HCT116 (cell line): Measurements from ENCODE around the gene ADAD2. TPM values are rescaled to one million over a fixed set of nuclear protein-coding genes. Genes with fewer than 3 reads are reported as not detected.

Source experiments
- ATAC-seq: fragments of 200-7000 bp; cut with Tn5 transposase; 2 replicates; pipeline ENCODE4 v1.9.1; 2020; ENCODE audit warnings: mild to moderate bottlenecking, moderate library complexity
- BruUV-seq: library from RNA; stranded (reverse); fragments of 400-500 nt; replicated peaks from 2 replicates; lab custom pipeline; 2021; lab: Mats Ljungman, UMichigan
- CTCF ChIA-PET: fragments of 300-600 bp; sonication (Branson Sonifier 250); formaldehyde crosslinking; loops from one replicate; lab custom pipeline; 2021; ENCODE audit warnings: antibody characterized with exemption; lab: Charles Lee
- POLR2A ChIA-PET: fragments of 300-600, 350-600 bp; sonication (Branson Sonifier 250); formaldehyde crosslinking; loops from one replicate; lab custom pipeline; 2021; ENCODE audit warnings: antibody characterized with exemption; lab: Charles Lee
- RAD21 ChIA-PET, 2 experiments: fragments of 300-600 bp; sonication (Branson Sonifier 250); formaldehyde crosslinking; loops; one replicate each; lab custom pipeline; 2023; ENCODE audit warnings: low total read pairs in 2 of 2; ENCODE audit not compliant: uncharacterized antibody in 2 of 2, unreplicated experiment in 2 of 2, low non-redundant PET in 1 of 2; lab: Charles Lee
- DNase-seq: peaks from one replicate; pipeline ENCODE4 v3.0.0-alpha.2; 2010; ENCODE audit warnings: low read depth, low spot score
- H2AFZ ChIP-seq: fragments of 200-600 bp; shearing (Covaris generic), sonication (generic); 2 replicates; pipeline ENCODE4 v1.6.1; 2017; ENCODE audit warnings: low read depth, mixed run types, mixed read lengths, antibody characterized with exemption, low read length; ENCODE audit not compliant: poor library complexity, severe bottlenecking
- H3K27ac ChIP-seq: 2 replicates; pipeline ENCODE4 v1.5.1; 2012; ENCODE audit warnings: low read depth, low read length
- H3K27me3 ChIP-seq: fragments of 200-600 bp; sonication (generic); 2 replicates; pipeline ENCODE4 v1.6.1; 2016; ENCODE audit warnings: mixed run types, low read length, mixed read lengths; ENCODE audit not compliant: insufficient read depth
- H3K36me3 ChIP-seq, 2 experiments: fragments of 200-500 bp in 1 of 2; fragments of 200-600 bp in 1 of 2; sonication (Bioruptor generic) in 1 of 2; sonication (generic) in 1 of 2; 2 replicates each; pipeline versions ENCODE4 v1.5.1 to v1.6.1; 2014 to 2016; ENCODE audit warnings: low read length in 2 of 2, inconsistent platforms in 1 of 2, mixed read lengths in 1 of 2, mixed run types in 1 of 2; ENCODE audit not compliant: insufficient read depth in 2 of 2, control insufficient read depth in 1 of 2
- H3K4me1 ChIP-seq, 2 experiments: fragments of 200-600 bp in 1 of 2; sonication (generic) in 1 of 2; 2 replicates each; pipeline versions ENCODE4 v1.5.1 to v1.6.1; 2012 to 2017; ENCODE audit warnings: low read length in 2 of 2, inconsistent platforms in 1 of 2, mild to moderate bottlenecking in 1 of 2, mixed read lengths in 1 of 2, mixed run types in 1 of 2, moderate library complexity in 1 of 2; ENCODE audit not compliant: insufficient read depth in 2 of 2, control insufficient read depth in 1 of 2
- H3K4me2 ChIP-seq: fragments of 200-600 bp; sonication (generic); 2 replicates; pipeline ENCODE4 v1.6.1; 2017; ENCODE audit warnings: mixed run types, low read length, mixed read lengths
- H3K4me3 ChIP-seq, 2 experiments: fragments of 200-600 bp in 1 of 2; sonication (generic) in 1 of 2; replicated peaks in 1 of 2; 2 replicates each; pipeline ENCODE4 v1.5.1; 2011 to 2016; ENCODE audit warnings: low read length in 2 of 2, control low read depth in 1 of 2, low read depth in 1 of 2, mild to moderate bottlenecking in 1 of 2, mixed read lengths in 1 of 2, mixed run types in 1 of 2
- H3K79me2 ChIP-seq: fragments of 200-600 bp; sonication (generic); 2 replicates; pipeline ENCODE4 v1.6.1; 2017; ENCODE audit warnings: mild to moderate bottlenecking, mixed run types, low read length, moderate library complexity, mixed read lengths; ENCODE audit not compliant: insufficient read depth
- H3K9ac ChIP-seq: fragments of 200-600 bp; sonication (generic); 2 replicates; pipeline ENCODE4 v1.6.1; 2016; ENCODE audit warnings: low read length, mixed read lengths
- H3K9me2 ChIP-seq: fragments of 200-600 bp; sonication (generic), shearing (Covaris generic); 2 replicates; pipeline ENCODE4 v1.6.1; 2017; ENCODE audit warnings: mixed run types, mild to moderate bottlenecking, moderate library complexity; ENCODE audit not compliant: insufficient read depth
- H3K9me3 ChIP-seq, 2 experiments: fragments of 200-500 bp in 1 of 2; fragments of 200-600 bp in 1 of 2; sonication (Bioruptor generic) in 1 of 2; sonication (generic) in 1 of 2; 2 replicates each; pipeline ENCODE4 v1.6.1; 2014 to 2017; ENCODE audit warnings: low read length in 2 of 2, mixed read lengths in 2 of 2, inconsistent platforms in 1 of 2, low read depth in 1 of 2, mild to moderate bottlenecking in 1 of 2, mixed run types in 1 of 2, moderate library complexity in 1 of 2; ENCODE audit not compliant: control insufficient read depth in 1 of 2, insufficient read depth in 1 of 2
- H4K20me1 ChIP-seq: fragments of 200-600 bp; sonication (generic), shearing (Covaris generic); 2 replicates; pipeline ENCODE4 v1.6.1; 2017; ENCODE audit warnings: mixed run types, mild to moderate bottlenecking, moderate library complexity; ENCODE audit not compliant: insufficient read depth
- CBX3 ChIP-seq: IDR thresholded peaks from 2 replicates; pipeline ENCODE4 v1.6.1; 2012; ENCODE audit warnings: low read depth
- CEBPB ChIP-seq: IDR thresholded peaks from 2 replicates; pipeline ENCODE4 v1.6.1; 2012; ENCODE audit warnings: low read depth
- EGR1 ChIP-seq: IDR thresholded peaks from 2 replicates; pipeline ENCODE4 v1.6.1; 2012; ENCODE audit warnings: low read depth
- ELF1 ChIP-seq: IDR thresholded peaks from 2 replicates; pipeline ENCODE4 v1.6.1; 2012; ENCODE audit warnings: low read depth, borderline replicate concordance
- EZH2 ChIP-seq: fragments of 200-600 bp; sonication (generic); IDR thresholded peaks from 2 replicates; pipeline ENCODE4 v1.6.1; 2017; ENCODE audit warnings: antibody characterized with exemption, mixed run types
- EZH2phosphoT487 ChIP-seq: fragments of 200-600 bp; IDR thresholded peaks from 2 replicates; pipeline ENCODE4 v1.6.1; 2018; ENCODE audit warnings: antibody characterized with exemption, borderline replicate concordance
- POLR2AphosphoS5 ChIP-seq: IDR thresholded peaks from 2 replicates; pipeline ENCODE4 v1.6.1; 2011; ENCODE audit warnings: mild to moderate bottlenecking, low read depth, low read length, moderate library complexity
- RAD21 ChIP-seq: IDR thresholded peaks from 2 replicates; pipeline ENCODE4 v1.6.1; 2012; ENCODE audit warnings: low read depth, mild to moderate bottlenecking
- REST ChIP-seq: IDR thresholded peaks from 2 replicates; pipeline ENCODE4 v1.6.1; 2012; ENCODE audit warnings: low read depth
- SIN3A ChIP-seq: IDR thresholded peaks from 2 replicates; pipeline ENCODE4 v1.6.1; 2012; ENCODE audit warnings: low read depth
- SP1 ChIP-seq: IDR thresholded peaks from 2 replicates; pipeline ENCODE4 v1.6.1; 2012; ENCODE audit warnings: low read depth
- SRF ChIP-seq: IDR thresholded peaks from 2 replicates; pipeline ENCODE4 v1.6.1; 2012; ENCODE audit warnings: low read depth
- ZFX ChIP-seq: fragments of 450-650 bp; IDR thresholded peaks from 2 replicates; pipeline ENCODE4 v1.6.1; 2017
- intact Hi-C: fragments of 100-400 bp; cut with micrococcal nuclease; formaldehyde crosslinking; loops from 2 replicates; pipeline ENCODE4 v1.10.0; 2022
- total RNA-seq: library from RNA; stranded (reverse); gene quantifications from one replicate; pipeline ENCODE4 v1.2.1, GENCODE V29; 2021; ENCODE audit not compliant: unreplicated experiment
- TF ChIP-seq, protein P1 (sequence below), 3 experiments: fragments of 200-600 bp in 1 of 3; sonication (generic) in 1 of 3; IDR thresholded peaks in 2 of 3; conservative IDR thresholded peaks in 1 of 3; 2 replicates each; pipeline ENCODE4 v1.5.1; 2012 to 2017; ENCODE audit warnings: low read depth in 2 of 3, low read length in 2 of 3, antibody characterized with exemption in 1 of 3, borderline replicate concordance in 1 of 3, control low read depth in 1 of 3, mild to moderate bottlenecking in 1 of 3, mixed read lengths in 1 of 3, mixed run types in 1 of 3, moderate library complexity in 1 of 3; ENCODE audit not compliant: insufficient read depth in 1 of 3

Gene ADAD2
- total RNA-seq, 1 experiment from 2014 or later: not detected

GRCh38 chr16:84218176-84218823 is 27.3 kb downstream of the ADAD2 start:
- no peak for DNase-seq
- ChIA-PET CTCF (no interaction called here), POLR2A (no interaction called here), RAD21 (no interaction called here)
- no TSS peak for BruUV-seq
- TF ChIP-seq EGR1: no peak
- TF ChIP-seq RAD21: no peak
- no peaks in the 10 kb centered on the region for H3K27me3 ChIP-seq
- H4K20me1 ChIP-seq: no peaks in the 10 kb centered on the region
- no peak for ATAC-seq
- no peak overlapping the region for H2AFZ ChIP-seq
- H3K27ac ChIP-seq: no peak overlapping the region
- H3K9ac ChIP-seq: no peak overlapping the region
- H3K4me3 ChIP-seq: no peak overlapping the region
- no peak overlapping the region for H3K4me2 ChIP-seq
- no peaks in the 10 kb centered on the region for H3K9me2 ChIP-seq
- H3K36me3 ChIP-seq: no peaks in the 10 kb centered on the region
- H3K4me1 ChIP-seq: peaks cover 1 to 6% of the 10 kb centered on the region in 2 experiments; a peak in 3 of 4 replicates
- no peaks in the 10 kb centered on the region for H3K79me2 ChIP-seq
- no peaks in the 10 kb centered on the region for H3K9me3 ChIP-seq
- intact Hi-C loops: no loop called here

GRCh38 chr16:84218956-84219355 is 28.0 kb downstream of the ADAD2 start:
- Histone ChIP-seq H3K79me2 (no peaks in the 10 kb centered on the region), H2AFZ (no peak overlapping the region), H4K20me1 (no peaks in the 10 kb centered on the region), H3K9me2 (no peaks in the 10 kb centered on the region), H3K4me2 (no peak overlapping the region), H3K9me3 (no peaks in the 10 kb centered on the region), H3K9ac (no peak overlapping the region), H3K4me3 (no peak overlapping the region), H3K27me3 (no peaks in the 10 kb centered on the region), H3K4me1 (peaks cover 7 to 13% of the 10 kb centered on the region in 2 experiments; a peak in 3 of 4 replicates), H3K27ac (no peak overlapping the region), H3K36me3 (no peaks in the 10 kb centered on the region)
- DNase-seq: no peak
- ChIA-PET RAD21 (no interaction called here), POLR2A (no interaction called here), CTCF (interaction anchor here (0.7 kb wide), 1 partner anchor 27 kb away, joined by 3 read pairs; no protein-coding TSS in a partner anchor)
- intact Hi-C loops: no loop called here
- no peak for ATAC-seq
- BruUV-seq: no TSS peak
- TF ChIP-seq, protein P1, sequence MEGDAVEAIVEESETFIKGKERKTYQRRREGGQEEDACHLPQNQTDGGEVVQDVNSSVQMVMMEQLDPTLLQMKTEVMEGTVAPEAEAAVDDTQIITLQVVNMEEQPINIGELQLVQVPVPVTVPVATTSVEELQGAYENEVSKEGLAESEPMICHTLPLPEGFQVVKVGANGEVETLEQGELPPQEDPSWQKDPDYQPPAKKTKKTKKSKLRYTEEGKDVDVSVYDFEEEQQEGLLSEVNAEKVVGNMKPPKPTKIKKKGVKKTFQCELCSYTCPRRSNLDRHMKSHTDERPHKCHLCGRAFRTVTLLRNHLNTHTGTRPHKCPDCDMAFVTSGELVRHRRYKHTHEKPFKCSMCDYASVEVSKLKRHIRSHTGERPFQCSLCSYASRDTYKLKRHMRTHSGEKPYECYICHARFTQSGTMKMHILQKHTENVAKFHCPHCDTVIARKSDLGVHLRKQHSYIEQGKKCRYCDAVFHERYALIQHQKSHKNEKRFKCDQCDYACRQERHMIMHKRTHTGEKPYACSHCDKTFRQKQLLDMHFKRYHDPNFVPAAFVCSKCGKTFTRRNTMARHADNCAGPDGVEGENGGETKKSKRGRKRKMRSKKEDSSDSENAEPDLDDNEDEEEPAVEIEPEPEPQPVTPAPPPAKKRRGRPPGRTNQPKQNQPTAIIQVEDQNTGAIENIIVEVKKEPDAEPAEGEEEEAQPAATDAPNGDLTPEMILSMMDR (IDR thresholded peaks at IDR 0.05 in 2 of 3, conservative IDR thresholded peaks at IDR 0.05 in 1 of 3; ENCODE audit: borderline replicate concordance in 1 of 3, insufficient read depth in 1 of 3, low read depth in 2 of 3, low read length in 2 of 3): no peak
- TF ChIP-seq SIN3A (no peak), REST (no peak), EZH2phosphoT487 (no peak), CBX3 (no peak), ZFX (no peak), ELF1 (no peak), RAD21 (no peak), SP1 (no peak), POLR2AphosphoS5 (no peak), EZH2 (no peak), SRF (no peak), CEBPB (no peak)
